ENCODE measurements around the gene BTG1.

BTG1 gene

GRCh38 chr12:92145731-92146496 is at the start of gene BTG1:
BTG1 (minus strand) TSS chr12:92145846; CDS start chr12:92145535, 311 bp downstream.
- peak; percentile 99 for DNase-seq

- DNase-seq, result no peak
Observed at GRCh38 chr12:92194561-92194960, 48.9 kb upstream of the BTG1 start.

GRCh38 chr12:92193846-92194245 is 48.2 kb upstream of the BTG1 start:
- no peak for DNase-seq

- no peak for DNase-seq
Observed at GRCh38 chr12:92193063-92193462, 47.4 kb upstream of the BTG1 start.

GRCh38 chr12:92192360-92192759 is 46.7 kb upstream of the BTG1 start:
- no peak for DNase-seq

- DNase-seq, result no peak
Observed at GRCh38 chr12:92191061-92191460, 45.4 kb upstream of the BTG1 start.

- no peak for DNase-seq
Observed at GRCh38 chr12:92188517-92189188, 43.0 kb upstream of the BTG1 start.

GRCh38 chr12:92186038-92186470 is 40.4 kb upstream of the BTG1 start:
- DNase-seq, result no peak

GRCh38 chr12:92185052-92185451 is 39.4 kb upstream of the BTG1 start:
- no peak for DNase-seq

- no peak for DNase-seq
Observed at GRCh38 chr12:92183575-92183974, 37.9 kb upstream of the BTG1 start.

GRCh38 chr12:92178340-92178739 is 32.7 kb upstream of the BTG1 start:
- DNase-seq, result no peak

- DNase-seq, result no peak
Observed at GRCh38 chr12:92176646-92177045, 31.0 kb upstream of the BTG1 start.

- no peak for DNase-seq
Observed at GRCh38 chr12:92175961-92176360, 30.3 kb upstream of the BTG1 start.

GRCh38 chr12:92170050-92170449 is 24.4 kb upstream of the BTG1 start:
- DNase-seq, result no peak

- no peak for DNase-seq
Observed at GRCh38 chr12:92167075-92167474, 21.4 kb upstream of the BTG1 start.

- DNase-seq, result no peak
Observed at GRCh38 chr12:92164712-92165111, 19.1 kb upstream of the BTG1 start.

GRCh38 chr12:92162079-92162478 is 16.4 kb upstream of the BTG1 start:
- no peak for DNase-seq

GRCh38 chr12:92158796-92159439 is 13.3 kb upstream of the BTG1 start:
- DNase-seq, result no peak

GRCh38 chr12:92156704-92157395 is 11.2 kb upstream of the BTG1 start:
- no peak for DNase-seq

GRCh38 chr12:92156139-92156538 is 10.5 kb upstream of the BTG1 start:
- no peak for DNase-seq

- no peak for DNase-seq
Observed at GRCh38 chr12:92155733-92156132, 10.1 kb upstream of the BTG1 start.

- no peak for DNase-seq
Observed at GRCh38 chr12:92151916-92152315, 6.3 kb upstream of the BTG1 start.

GRCh38 chr12:92149563-92149962 is 3.9 kb upstream of the BTG1 start:
- no peak for DNase-seq
